WTC11 (cell line): ENCODE results near the gene CGN.

ENCODE experiments used
- CREB1 ChIP-seq: sonication (generic); formaldehyde crosslinking; IDR thresholded peaks from 2 replicates; pipeline ENCODE4 v1.8.0; 2023; ENCODE audit warnings: mild to moderate bottlenecking, missing genetic modification reagents
- SP1 ChIP-seq: sonication (generic); formaldehyde crosslinking; conservative IDR thresholded peaks from 2 replicates; pipeline ENCODE4 v1.8.1; 2022; ENCODE audit warnings: missing genetic modification reagents
- ZNF232 ChIP-seq: sonication (generic); formaldehyde crosslinking; IDR thresholded peaks from 2 replicates; pipeline ENCODE4 v1.8.0; 2022; ENCODE audit warnings: mild to moderate bottlenecking, missing genetic modification reagents
- TF ChIP-seq, protein P1 (sequence below): fragments of 250-450 bp; sonication (Bioruptor Pico); IDR thresholded peaks from 2 replicates; pipeline ENCODE4 v1.8.0; 2021; ENCODE audit warnings: mild to moderate bottlenecking
- TF ChIP-seq, protein P2 (sequence below): fragments of 200-600 bp; IDR thresholded peaks from 2 replicates; pipeline ENCODE4 v1.8.0; 2022; ENCODE audit warnings: antibody characterized with exemption
- TF ChIP-seq, protein P3 (sequence below): sonication (generic); formaldehyde crosslinking; IDR thresholded peaks from 2 replicates; pipeline ENCODE4 v1.8.1; 2023; ENCODE audit warnings: mild to moderate bottlenecking, missing genetic modification reagents, moderate library complexity

DNA sequence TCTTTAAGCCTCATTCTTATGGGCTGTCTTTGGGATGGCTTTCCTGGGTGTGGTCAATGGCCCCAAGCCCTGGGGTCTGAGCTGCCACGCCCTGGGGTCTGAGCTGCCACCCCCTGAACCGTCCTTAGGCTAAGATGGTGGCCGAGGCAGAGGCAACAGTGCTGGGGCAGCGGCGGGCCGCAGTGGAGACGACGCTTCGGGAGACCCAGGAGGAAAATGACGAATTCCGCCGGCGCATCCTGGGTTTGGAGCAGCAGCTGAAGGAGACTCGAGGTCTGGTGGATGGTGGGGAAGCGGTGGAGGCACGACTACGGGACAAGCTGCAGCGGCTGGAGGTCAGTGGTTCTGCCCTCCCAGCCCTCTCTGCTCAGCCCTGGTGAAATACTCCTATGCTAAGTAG is 18.6 kb downstream of the CGN start:
- TF ChIP-seq CREB1 (CRISPR knock-in tag) (no peak), SP1 (no peak), ZNF232 (CRISPR knock-in tag) (no peak)
- TF ChIP-seq, protein P1, sequence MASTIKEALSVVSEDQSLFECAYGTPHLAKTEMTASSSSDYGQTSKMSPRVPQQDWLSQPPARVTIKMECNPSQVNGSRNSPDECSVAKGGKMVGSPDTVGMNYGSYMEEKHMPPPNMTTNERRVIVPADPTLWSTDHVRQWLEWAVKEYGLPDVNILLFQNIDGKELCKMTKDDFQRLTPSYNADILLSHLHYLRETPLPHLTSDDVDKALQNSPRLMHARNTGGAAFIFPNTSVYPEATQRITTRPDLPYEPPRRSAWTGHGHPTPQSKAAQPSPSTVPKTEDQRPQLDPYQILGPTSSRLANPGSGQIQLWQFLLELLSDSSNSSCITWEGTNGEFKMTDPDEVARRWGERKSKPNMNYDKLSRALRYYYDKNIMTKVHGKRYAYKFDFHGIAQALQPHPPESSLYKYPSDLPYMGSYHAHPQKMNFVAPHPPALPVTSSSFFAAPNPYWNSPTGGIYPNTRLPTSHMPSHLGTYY (CRISPR knock-in tag), result no peak
- TF ChIP-seq, protein P2, sequence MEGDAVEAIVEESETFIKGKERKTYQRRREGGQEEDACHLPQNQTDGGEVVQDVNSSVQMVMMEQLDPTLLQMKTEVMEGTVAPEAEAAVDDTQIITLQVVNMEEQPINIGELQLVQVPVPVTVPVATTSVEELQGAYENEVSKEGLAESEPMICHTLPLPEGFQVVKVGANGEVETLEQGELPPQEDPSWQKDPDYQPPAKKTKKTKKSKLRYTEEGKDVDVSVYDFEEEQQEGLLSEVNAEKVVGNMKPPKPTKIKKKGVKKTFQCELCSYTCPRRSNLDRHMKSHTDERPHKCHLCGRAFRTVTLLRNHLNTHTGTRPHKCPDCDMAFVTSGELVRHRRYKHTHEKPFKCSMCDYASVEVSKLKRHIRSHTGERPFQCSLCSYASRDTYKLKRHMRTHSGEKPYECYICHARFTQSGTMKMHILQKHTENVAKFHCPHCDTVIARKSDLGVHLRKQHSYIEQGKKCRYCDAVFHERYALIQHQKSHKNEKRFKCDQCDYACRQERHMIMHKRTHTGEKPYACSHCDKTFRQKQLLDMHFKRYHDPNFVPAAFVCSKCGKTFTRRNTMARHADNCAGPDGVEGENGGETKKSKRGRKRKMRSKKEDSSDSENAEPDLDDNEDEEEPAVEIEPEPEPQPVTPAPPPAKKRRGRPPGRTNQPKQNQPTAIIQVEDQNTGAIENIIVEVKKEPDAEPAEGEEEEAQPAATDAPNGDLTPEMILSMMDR, result no peak
- TF ChIP-seq, protein P3, sequence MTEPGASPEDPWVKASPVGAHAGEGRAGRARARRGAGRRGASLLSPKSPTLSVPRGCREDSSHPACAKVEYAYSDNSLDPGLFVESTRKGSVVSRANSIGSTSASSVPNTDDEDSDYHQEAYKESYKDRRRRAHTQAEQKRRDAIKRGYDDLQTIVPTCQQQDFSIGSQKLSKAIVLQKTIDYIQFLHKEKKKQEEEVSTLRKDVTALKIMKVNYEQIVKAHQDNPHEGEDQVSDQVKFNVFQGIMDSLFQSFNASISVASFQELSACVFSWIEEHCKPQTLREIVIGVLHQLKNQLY (CRISPR knock-in tag), result no peak
